Measurements from ENCODE around the gene SLC51A.
"Not testable (repeated sequence)": the region's sequence is repeated elsewhere in the genome, so short reads cannot be mapped to it uniquely, and the experiment has no call there.

The SLC51A gene

DNA sequence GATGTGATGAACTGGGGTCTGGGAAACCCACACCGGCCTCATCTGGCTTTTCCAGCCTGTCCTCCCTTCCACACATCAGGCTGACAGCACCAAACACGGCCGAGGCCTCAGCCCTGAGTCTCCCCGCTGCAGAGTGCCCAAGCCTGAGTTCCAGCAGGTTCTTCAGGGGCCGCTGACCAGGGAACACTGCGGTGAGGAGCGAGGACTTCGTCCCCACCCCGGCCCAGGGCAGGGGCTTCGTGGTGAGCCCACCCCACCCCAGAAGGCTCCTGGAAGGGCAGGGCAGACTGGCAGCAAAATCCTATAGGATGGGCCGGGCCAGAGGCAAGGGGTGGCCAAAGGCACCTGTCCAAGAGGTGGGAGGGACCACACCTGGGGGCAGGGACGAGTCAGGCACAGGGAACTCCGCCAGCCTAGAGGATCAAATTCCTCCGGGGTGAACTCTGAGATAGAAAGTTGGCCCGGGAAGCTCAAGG is at the start of gene SLC51A:
SLC51A (plus strand) TSS at position 446 of the 476 bp plus-strand sequence. CDS start 179 bp downstream, outside the sequence.
- DNase-seq (ENCODE audit: low read depth in 2 of 2): no peak

DNA sequence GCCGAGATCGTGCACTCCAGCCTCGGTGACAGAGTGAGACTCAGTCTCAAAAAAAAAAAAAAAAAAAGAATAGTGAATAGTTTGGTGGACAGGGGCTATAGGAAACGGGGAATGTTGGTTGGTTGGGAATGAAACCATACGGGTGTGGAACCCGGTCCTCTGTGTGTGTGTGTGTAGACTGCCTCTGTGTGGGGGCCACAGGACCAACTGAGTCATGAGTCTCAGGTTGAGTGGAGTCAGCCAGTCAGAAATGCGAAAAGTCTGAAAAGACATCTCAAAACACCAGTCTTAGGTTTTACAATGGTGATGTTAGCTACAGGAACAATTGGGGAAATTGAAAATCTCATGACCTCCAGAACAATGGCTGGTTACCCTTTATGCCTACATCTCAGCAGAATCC is 49.6 kb upstream of the SLC51A start:
- DNase-seq (ENCODE audit: low read depth in 2 of 2): no peak

DNA sequence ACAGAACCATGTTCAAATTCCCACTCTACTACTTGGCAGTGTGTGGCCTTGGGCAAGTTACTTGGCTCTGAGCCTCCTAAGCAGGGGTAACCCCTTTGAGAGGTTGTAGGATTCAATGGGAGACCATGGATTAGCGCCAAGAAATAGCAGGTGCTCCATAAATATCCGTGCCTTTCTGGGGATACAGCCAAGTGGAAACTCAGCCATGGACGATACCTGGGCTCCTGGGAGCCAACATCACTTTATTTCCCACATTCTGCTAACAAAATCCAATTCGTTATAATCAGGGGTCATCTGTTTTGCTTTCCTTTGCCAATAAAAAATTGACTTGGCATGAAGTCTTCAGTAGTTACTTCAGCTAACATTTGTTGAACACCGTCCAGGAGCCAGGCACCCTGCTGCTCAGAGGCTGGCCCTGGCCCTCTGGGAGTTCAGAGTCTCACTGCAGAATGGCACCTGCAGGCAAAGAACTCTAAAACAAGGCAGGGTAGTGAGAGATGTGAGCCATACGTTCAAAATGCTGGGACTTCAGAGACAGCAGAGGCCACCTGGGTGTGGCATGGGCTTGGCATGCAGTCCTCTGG is 47.4 kb upstream of the SLC51A start:
- DNase-seq (ENCODE audit: low read depth in 2 of 2): no peak

DNA sequence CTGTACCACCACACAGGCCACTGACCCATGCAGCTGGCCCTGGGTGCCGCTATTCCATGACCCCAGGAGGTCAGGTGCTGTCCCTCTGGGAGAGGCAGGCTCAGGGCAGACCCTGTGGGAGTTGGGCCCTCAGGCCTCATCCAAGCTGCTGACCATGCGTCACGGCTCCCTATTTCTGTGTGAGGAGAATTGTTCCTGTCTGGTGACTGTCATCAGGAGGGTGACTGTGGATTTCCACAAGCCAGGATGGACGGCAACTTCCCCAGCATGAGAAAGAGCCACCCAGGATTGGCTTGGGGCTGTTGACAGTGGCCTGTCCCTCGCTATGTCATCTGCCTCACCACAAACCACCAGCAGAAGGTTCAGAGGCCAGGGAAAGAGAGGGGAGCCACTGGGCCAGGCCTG is 46.5 kb upstream of the SLC51A start:
- no peak for DNase-seq (ENCODE audit: low read depth in 2 of 2)

GRCh38 chr3:196170296-196170695 is 46.0 kb upstream of the SLC51A start:
- not testable (repeated sequence) for DNase-seq (ENCODE audit: low read depth in 2 of 2)

DNA sequence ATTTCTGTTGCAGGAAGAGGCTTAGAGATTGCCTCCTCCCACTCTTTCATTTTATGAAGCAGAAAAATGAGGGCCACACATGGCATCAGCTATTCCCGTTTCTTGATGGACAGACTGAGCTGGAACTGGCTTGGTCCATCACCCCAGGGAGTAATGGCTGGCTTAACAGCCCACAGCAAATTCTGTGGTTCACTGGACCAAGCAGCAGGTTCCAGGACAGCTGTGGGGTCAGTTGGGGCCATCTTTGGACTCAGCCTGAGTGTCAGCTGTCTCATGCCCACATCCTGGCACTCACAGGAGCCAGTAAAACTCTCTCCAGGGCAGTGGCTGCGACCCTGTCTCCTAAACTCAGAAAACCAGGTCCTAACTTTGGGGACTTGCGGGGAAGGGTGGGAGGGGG is 41.7 kb upstream of the SLC51A start:
- no peak for DNase-seq (ENCODE audit: low read depth in 2 of 2)

GRCh38 chr3:196175116-196175625 is 41.2 kb upstream of the SLC51A start:
- no peak for DNase-seq (ENCODE audit: low read depth in 2 of 2)

- DNase-seq (ENCODE audit: low read depth in 2 of 2): no peak
These were observed 40.6 kb upstream of the SLC51A start for GRCh38 chr3:196175722-196176121.

DNA sequence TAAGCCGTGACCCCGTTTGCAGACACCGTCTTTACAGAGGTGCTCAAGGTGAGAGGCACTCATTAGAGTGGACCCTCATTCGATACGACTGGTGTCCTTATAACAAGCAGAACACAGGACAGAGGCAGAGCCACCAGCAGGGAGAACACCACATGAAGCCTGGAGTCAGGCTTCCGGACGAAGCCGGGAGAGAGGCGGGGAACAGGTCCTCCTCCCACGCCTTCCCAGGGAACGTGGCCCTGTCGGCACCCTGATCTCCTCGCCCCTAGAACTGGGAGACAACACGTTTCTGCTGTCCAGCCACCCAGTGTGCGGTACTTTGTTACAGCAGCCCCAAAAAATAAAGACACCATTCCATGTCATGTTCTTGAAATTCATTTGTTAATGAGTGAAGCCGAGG is 38.8 kb upstream of the SLC51A start:
- no peak for DNase-seq (ENCODE audit: low read depth in 2 of 2)

DNA sequence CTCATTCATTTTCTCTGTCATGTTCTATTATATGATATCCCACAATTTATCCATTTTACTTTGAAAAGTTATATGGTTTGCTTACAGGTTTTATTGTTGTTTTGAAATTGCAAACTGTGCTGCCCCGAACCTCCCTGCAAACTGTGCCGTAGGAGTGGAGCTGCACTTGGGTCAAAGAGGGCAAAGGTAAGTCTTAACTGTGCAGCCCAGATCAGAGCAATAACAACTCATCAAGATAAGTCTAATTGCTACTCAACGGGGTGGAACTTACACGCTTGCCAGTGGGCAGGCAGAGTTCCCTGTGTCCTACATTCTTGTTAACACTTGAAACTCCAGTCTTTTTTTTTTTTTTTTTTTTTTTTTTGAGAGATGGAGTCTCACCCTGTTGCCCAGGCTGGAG is 38.4 kb upstream of the SLC51A start:
- DNase-seq (ENCODE audit: low read depth in 2 of 2): no peak

- no peak for DNase-seq (ENCODE audit: low read depth in 2 of 2)
These were observed 37.3 kb upstream of the SLC51A start for GRCh38 chr3:196178993-196179379.

DNA sequence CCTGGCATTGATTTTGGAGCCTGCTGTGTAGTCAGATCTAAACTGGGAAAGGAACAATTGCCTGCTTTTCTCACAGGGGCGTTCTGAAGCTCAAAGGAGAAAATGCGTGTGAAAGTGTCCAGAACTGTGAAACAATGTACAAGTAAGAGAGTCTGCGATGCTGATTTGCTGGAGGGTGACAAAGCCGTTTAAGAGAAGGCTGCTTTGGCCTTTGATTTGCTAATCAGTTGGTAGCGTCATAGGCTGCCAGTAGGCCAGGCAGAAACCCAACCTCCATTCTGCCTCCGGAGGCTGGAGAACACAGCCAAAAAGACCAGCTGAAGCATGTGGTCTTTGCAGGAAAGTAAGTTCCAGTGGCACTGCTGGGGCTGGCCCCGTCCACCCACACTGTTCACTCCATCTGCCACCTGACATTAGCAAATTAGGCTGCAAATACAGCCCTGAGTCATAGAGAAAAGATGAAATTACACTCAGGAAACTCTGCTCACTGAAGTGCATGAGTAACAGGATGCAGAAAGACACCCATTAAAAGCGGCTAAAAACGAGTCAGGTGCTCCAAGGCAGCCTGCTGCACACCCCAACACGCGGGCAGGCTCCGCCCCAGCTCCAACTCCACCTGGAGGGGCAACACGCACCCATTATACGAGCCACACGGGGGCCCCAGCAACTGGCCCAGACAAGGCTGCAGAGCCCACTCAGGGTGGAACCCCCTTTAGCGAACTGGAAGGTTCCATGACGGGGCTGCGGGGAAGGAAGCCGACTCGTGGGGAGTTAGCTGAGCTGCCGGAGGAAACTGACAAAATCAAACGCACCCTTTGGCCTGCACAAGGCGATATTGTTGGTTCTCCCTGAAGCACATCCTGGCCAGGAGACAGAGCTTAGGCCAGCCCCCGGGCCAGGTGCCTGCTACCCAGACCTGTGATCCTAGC is 36.7 kb upstream of the SLC51A start:
- peak; percentile 75 to 84 for DNase-seq (ENCODE audit: low read depth in 2 of 2)

DNA sequence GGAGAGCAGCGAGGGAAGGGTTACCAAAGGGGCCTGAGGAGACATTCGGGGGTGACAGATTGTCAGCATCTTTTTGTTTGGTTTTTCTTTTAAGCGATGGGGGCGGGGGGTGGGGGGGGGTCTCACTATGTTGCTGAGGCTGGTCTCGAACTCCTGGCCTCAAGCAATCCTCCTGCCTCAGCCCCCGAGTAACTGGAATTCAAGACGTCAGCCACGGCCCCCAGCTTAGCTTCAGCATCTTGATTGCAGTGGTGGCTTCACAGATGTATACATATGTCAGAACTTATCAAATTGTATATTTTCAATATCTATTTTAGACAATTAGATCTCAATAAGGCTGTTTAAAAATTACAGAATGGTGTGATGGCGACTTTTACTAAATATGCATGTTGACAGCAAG is 36.0 kb upstream of the SLC51A start:
- DNase-seq (ENCODE audit: low read depth in 2 of 2): no peak

- DNase-seq (ENCODE audit: low read depth in 2 of 2): no peak
These were observed 35.2 kb upstream of the SLC51A start for GRCh38 chr3:196181127-196181546.

DNA sequence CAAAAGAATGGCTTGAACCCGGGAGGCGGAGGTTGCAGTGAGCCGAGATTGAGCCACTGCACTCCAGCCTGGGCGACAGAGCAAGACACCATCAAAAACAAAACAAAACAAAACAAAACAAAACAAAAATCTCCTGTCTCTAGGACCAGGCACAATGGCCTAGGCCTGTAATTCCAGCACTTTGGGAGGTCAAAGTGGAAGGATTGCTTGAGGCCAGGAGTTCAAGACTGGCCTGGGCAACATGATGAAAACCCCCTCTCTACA is 32.2 kb upstream of the SLC51A start:
- DNase-seq (ENCODE audit: low read depth in 2 of 2): not testable (repeated sequence)

- no peak for DNase-seq (ENCODE audit: low read depth in 2 of 2)
These were observed 31.5 kb upstream of the SLC51A start for GRCh38 chr3:196184881-196185280.

- DNase-seq (ENCODE audit: low read depth in 2 of 2): no peak
These were observed 29.4 kb upstream of the SLC51A start for GRCh38 chr3:196186651-196187573.

DNA sequence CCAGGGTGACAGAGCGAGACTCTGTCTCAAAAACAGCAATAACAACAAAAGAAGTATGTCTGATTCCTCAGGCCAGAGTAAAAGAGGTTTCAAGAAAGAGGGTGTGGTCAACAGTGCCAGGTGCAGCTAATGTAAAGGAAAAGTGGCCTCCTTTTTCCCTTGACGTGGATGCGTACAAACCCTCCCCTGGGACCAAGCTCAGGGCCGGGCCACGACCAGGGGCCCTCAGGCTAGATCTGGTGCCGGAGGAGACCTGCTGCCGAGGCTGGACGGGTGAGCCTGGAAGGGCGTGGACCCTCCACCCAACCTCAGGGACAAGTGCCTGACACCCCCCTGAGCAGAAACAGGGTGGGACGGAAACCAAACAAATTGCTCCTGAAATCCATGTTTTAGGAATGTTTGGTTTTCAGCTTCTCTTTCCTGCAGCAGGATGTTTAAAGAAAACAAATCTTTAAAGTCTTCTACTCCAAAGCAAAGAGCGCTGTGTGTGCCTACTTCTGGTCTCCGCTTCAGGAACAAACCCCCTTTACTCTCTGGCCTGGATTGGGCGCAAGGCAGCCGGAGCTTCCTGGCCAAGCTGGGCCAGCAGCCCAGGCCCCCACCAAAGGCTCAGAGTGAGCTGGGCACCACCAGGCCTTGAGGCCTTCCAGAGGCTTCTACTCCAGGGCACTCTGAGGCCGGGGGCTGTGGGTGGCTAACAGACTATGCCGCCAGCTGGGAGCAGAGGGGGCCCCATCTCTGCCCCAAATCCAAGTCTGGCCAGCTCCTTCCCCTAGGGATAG is 26.6 kb upstream of the SLC51A start:
- DNase-seq (ENCODE audit: low read depth in 2 of 2): no peak

- DNase-seq (ENCODE audit: low read depth in 2 of 2): peak in 1 of 2 donors; percentile 17
These were observed 24.3 kb upstream of the SLC51A start for GRCh38 chr3:196192036-196192523.

DNA sequence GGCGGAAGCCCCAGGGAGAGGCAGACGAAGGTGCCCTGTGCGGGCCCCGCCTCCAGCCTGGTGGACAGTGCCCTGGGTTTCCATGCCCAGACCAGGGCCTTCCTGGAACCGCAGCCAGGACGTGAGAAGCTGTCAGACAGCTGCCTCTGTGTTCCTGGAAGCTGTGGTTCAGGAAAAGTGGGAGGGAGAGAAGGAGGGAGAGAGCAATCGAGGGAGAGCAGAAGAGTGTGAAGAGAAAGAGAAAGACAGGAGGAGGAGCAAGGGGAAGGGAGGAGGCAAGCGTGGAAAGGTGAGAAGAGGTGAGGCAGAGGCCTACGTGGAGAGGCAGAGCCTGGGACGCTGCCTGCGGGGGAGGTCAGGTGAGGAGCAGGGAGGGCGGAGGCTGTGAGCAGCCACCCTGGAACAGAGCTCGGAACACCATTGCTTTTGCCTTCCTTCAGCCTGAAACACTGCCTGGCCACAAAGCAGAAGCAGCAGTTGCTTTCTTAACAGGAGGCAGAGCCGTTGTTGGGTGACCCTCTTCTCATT is 23.7 kb upstream of the SLC51A start:
- no peak for DNase-seq (ENCODE audit: low read depth in 2 of 2)

Data from stimulated activated CD8-positive, alpha-beta memory T cell treated with anti-CD3 and anti-CD28 coated beads, Interleukin-15, amount 100 ng/mL, for 4 hours (primary cell).